Middle frontal gyrus (tissue), 1 donor: Measurements from ENCODE around the gene FRMD4B.
"Not testable (repeated sequence)": the region's sequence is repeated elsewhere in the genome, so short reads cannot be mapped to it uniquely, and the experiment has no call there.

Experiments used
- DNase-seq: peaks from one replicate; pipeline ENCODE4 v3.0.0-alpha.2; 2015; ENCODE audit warnings: low spot score; ENCODE audit errors: extremely low spot score

FRMD4B gene

DNA sequence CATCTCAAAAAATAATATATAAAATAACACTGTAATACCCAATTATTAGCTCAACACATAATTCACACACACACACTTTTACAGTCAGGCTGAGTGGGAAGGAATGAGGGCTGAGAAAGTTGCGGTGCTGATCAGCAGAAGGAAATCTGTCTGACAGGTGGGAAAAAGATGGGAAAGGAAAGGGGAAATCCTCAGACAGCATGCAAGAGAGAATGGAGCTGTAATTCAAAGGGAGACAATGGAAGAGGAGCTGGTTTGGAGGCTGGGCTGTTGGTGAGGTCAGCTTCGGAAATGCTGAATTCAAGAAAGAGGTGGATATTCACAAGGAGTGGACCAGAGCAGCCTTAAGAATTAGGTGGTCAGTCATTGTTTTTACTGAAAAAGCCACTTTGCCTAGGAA, 141.8 kb downstream of the FRMD4B start:
- no peak for DNase-seq

DNA sequence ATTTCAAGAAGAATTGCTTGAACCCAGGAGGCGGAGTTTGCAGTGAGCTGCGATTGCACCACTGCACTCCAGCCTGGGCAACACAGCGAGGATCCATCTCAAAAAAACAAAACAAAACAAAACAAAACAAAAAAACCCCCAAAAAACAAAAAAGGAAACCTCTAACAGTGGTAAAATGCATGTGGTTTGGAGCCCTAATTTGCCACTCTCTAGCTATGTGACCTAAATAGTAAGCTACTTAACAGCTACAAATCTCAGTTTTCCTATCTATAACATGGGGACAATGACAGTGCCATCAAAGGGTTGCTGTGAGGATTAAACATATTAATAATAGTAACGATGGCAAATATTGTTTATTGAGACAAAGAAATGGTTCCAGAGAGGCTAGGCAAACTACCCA, 144.1 kb downstream of the FRMD4B start:
- no peak for DNase-seq

DNA sequence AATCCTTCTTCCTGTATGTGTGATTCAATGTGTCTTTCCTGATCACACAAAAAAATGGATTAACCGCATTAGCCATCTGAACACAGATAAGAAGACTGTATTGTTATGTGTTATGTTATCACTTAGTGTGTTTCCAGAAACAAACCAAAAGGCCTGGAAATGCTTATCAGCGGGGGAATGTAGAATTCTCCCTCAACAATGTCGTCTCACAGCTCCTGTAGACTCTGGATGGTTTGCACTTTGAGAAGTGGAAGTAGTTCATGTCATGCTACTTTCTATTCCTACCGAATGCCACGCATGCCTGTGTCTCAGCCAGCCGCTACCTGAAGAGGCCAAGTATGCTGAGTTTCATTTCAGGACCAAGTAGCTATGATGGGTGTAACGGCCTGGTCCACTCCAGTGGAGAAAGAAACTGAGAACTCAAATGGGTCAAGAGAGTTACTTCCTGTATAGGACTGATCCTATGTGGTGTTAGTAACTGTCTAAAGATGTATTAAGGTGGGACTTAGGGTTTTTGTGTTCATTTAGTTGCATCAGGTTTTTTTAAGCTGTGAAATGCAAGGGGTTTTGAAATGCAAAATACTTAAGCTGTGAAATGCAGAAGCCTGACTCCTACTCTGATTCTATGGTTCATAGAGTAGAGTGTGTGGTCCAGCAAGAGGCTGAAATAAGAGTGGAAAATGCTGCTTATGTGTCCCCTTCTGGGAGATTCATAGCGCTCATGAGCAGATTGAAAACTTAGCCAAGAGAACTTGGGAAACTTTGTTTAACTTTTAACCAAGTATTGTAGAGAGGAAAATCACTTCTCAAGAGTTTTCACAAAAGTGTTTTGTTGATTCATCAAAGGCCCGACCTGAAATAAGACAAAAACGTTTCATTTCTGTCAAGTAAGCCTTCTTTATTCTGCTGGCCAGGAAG, 145.0 kb downstream of the FRMD4B start:
- DNase-seq: no peak

GRCh38 chr3:69239063-69239462, 146.8 kb downstream of the FRMD4B start:
- DNase-seq: no peak

DNA sequence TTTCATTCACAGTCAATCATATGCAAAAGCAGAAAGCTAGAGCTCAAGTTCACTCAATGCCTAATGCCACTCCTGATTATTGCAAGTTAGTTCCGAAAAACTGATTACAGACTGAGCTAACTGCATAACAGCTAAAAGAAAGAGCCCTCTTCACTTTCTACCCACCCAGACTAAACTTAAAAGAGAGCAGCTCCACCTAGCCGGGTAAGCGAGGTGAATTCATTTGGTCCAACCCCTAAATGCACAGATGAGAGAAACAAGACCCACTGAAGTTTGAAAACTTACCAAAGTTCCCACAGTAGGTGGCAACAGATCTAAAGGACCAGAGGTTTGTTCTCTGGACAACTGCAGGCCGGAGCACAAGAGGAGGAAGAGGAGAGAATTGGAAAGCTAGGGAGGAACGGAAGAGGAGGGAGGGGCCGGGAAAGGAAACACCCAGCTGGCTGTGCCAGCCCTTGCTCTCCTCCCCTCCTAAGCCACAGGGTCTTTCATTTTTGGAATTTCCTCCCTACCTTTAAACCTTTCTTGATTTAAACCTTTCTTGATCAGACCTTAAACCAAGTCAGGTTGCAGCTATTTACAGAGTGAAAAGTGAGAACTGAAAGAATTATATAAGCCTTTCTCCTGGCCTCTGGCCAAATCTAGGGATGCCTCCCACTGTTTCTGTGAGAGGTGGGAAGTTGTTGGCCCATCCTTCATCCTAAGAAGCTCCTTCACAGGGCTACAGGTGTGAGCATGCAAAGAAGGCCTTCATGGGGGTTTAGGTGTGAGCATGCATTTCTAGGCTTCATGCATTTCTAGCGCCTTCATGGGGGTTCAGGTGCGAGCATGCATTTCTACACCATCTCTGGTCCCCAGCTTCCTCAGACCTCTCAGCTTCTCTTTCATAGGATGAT, 148.8 kb downstream of the FRMD4B start:
- no peak for DNase-seq

- DNase-seq: no peak
Measured at GRCh38 chr3:69235882-69236281, 150.0 kb downstream of the FRMD4B start.

DNA sequence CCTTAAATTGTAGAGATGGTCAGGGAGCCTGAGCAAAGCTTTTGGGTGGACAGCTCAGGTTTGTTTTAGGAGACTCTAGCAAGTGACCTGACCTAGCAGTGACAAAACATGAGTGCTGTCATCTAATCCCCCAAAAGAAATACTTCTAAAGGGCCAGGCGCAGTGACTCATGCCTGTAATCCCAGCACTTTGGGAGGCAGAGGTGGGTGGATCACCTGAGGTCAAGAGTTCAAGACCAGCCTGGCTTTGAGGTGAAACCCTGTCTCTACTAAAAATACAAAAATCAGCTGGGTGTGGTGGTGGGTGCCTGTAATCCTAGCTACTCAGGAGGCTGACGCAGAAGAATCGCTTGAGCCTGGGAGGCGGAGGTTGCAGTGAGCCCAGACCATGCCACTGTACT, 150.7 kb downstream of the FRMD4B start:
- DNase-seq: not testable (repeated sequence)

- DNase-seq: no peak
Measured at GRCh38 chr3:69232482-69232881, 153.4 kb downstream of the FRMD4B start.

- no peak for DNase-seq
Measured at GRCh38 chr3:69231929-69232440, 153.9 kb downstream of the FRMD4B start.

DNA sequence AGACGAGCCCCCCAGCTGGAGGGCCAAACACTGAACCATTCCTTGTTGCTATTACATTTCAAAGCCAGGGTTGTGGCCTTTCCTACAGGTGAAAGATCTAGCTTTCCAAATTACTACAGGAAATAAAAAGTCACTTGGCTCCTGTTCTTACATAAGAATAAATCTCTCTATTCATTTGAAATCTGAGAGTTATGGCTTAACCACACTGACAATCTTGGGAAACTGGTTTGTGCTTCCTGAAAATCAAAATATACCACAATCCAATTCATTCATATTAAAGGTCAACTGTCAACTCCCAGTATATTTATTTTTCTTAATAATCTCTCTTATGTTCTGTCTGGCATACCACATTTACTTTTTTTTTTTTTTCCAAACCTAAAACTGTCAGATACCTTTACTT, 159.8 kb downstream of the FRMD4B start:
- no peak for DNase-seq

GRCh38 chr3:69219101-69219708, 166.7 kb downstream of the FRMD4B start:
- DNase-seq: no peak

- DNase-seq: no peak
Measured at GRCh38 chr3:69218079-69218478, 167.8 kb downstream of the FRMD4B start.

GRCh38 chr3:69216981-69217380, 168.9 kb downstream of the FRMD4B start:
- DNase-seq: no peak

DNA sequence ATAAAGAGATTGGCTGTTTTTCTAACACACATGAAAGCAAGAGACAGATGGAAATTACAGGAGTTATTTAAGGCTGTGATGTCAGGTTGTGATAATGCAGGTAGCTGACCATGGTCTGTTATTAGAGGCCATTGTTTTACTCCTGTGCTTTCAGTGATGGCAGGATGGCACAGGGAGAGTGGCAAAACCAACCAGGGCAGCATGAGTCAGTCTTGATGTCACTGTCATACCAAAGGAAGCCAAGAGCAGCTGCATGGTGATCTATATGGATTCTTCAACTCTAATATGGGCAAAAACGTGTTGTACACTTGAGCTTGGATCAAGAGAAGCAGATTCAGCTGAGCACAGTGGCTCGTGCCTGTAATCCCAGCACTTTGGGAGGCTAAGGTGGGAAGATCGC, 171.6 kb downstream of the FRMD4B start:
- DNase-seq: no peak

DNA sequence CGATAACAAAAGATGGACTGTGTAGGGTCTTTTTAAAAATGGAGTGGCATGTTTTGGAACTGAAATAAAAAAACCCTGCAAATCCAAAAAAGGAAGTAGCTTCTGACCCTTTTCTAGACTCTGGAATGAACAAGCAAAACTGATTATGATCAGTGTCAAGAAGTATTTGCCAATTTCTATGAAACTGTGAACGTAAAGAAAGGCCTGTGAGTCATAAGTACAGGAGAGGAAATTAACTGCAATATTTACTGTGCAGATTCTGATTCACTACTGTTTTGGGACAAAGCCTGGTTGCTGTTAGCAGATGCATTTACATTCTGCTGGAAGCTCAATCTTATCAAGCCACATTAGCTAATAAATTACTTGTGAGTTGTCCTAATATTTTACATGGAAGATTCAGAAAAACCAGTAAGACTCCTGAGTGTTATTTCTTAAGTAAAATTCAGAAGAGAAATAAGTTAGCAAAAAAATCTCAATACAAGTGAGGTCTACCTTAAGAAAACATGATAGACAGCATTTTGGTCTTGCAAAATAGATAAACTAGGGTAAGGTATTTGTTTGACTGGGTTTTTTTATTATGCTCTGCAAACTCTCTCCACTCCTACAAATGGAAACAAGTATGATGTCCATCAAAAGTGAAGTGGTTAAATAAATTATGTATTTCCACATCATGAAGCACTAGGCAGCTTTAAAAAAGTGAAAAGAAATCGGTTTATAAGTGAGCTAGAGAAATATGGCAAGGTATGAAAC, 173.3 kb downstream of the FRMD4B start:
- DNase-seq: no peak

- DNase-seq: no peak
Measured at GRCh38 chr3:69210068-69210730, 175.7 kb downstream of the FRMD4B start.

DNA sequence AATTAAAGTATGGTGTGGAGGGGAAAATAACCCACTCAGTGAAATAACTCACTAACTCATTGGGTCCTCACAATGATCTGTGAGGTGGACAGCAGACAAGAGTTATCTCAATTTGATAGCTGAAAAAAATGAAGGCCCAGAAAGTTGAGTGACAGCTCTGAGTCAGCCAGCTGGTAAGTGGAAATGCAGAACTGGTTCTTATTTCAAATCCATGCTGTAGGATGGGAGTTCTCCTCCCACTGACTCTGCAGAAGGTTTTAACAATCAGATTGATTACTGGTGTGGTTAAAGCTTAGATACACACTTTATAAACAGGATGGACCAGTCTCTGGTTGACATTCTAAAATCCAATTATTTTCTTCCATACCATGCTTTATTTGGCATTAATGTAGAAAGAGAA, 176.5 kb downstream of the FRMD4B start:
- DNase-seq: no peak

- DNase-seq: no peak
Measured at GRCh38 chr3:69207031-69207430, 178.9 kb downstream of the FRMD4B start.

DNA sequence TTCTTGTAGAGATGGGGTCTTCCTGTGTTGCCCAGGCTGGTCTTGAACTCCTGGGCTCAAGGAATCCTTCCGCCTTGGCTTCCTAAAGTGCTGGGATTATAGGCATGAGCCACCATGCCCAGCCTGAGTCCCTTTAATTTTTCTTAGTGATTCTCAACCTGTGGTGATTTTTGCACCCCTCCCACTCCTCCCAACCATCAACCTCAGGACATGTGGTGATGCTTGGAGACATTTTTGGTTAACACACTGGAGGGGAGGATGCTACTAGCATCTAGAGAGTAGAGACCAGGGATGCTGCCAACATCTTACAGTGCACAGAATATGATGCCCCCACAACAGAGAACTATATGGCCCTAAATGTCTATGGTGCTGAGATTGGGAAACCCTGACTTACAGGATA, 180.5 kb downstream of the FRMD4B start:
- DNase-seq: no peak

DNA sequence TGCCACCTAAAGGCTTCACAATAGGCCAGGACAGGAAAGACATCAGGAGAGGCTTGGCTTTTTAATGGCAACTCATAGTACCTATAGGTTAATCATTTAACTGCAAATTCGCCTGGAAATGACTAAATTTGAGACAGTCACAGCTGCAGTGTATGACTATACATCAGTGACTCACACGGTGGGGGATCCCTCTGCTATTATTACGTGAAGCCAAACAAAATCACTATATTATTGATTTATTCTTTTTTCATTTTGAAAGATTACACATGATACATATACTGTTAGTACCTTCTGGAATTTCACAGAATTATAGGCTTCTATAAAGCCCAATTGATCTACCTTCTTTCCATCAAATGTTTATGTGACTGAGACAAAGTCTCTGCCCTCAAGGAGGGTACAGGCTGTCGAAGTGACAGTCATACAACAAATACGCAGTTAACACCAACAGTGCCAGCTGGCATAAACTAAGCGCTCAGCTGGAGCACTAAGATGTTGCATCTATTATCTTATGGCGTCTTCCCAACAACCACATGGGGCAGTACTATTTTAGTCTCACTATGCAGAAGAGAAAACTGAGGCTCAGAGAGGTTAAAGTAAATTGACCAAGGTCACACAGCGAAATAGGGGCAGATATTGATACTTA, 181.5 kb downstream of the FRMD4B start:
- DNase-seq: no peak
